ENCODE results near the gene NAT10. TPM values are rescaled to one million over a fixed set of nuclear protein-coding genes. Genes with fewer than 3 reads are reported as not detected.

The NAT10 gene
- total RNA-seq, 4 donors from 2014 or later: 19.9 to 27.5 (median 21.6) TPM

DNA sequence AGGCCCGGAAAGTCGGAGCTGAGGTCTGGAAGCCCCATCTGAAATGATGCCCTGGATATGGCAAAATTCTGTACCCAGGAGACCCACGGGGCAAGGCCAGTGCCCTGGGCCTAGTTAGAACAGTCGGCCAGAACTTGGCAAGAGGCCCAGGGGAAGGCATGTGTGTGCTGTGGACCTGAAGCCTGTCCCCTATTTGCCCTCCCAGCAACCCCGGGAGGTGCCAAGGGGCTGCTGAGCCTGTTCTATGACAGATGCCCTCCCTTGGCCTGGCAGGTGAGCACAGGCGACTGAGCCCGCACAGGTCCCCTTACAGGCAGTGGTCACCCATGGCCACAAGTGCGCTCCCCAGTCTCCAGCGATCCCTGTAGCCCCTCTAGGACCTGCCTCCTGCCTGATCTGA, 51.7 kb downstream of the NAT10 start:
- H3K9me3 ChIP-seq: no peaks in the 10 kb centered on the region
- H3K4me3 ChIP-seq: no peak overlapping the region
- H3K36me3 ChIP-seq: peaks cover 0 to 61% of the 10 kb centered on the region in 2 donors
- H3K4me1 ChIP-seq: peaks cover 0 to 44% (median 19%) of the 10 kb centered on the region in 3 donors
- peak overlapping the region in 3 of 4 donors; percentile 26 to 47 (median 43) for H3K27ac ChIP-seq
- TF ChIP-seq, protein P1, sequence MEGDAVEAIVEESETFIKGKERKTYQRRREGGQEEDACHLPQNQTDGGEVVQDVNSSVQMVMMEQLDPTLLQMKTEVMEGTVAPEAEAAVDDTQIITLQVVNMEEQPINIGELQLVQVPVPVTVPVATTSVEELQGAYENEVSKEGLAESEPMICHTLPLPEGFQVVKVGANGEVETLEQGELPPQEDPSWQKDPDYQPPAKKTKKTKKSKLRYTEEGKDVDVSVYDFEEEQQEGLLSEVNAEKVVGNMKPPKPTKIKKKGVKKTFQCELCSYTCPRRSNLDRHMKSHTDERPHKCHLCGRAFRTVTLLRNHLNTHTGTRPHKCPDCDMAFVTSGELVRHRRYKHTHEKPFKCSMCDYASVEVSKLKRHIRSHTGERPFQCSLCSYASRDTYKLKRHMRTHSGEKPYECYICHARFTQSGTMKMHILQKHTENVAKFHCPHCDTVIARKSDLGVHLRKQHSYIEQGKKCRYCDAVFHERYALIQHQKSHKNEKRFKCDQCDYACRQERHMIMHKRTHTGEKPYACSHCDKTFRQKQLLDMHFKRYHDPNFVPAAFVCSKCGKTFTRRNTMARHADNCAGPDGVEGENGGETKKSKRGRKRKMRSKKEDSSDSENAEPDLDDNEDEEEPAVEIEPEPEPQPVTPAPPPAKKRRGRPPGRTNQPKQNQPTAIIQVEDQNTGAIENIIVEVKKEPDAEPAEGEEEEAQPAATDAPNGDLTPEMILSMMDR (IDR thresholded peaks at IDR 0.05): no peak
- TF ChIP-seq POLR2A (IDR thresholded peaks at IDR 0.05): no peak
- ATAC-seq: no peak
- no peaks in the 10 kb centered on the region for H3K27me3 ChIP-seq
- 95% methylated on average over 4 of the region's 9 CpGs; no CpG with 5 or more reads in 1 of the 2 donors for WGBS, 2 donors (ENCODE audit: low coverage in 1 of 2)

DNA sequence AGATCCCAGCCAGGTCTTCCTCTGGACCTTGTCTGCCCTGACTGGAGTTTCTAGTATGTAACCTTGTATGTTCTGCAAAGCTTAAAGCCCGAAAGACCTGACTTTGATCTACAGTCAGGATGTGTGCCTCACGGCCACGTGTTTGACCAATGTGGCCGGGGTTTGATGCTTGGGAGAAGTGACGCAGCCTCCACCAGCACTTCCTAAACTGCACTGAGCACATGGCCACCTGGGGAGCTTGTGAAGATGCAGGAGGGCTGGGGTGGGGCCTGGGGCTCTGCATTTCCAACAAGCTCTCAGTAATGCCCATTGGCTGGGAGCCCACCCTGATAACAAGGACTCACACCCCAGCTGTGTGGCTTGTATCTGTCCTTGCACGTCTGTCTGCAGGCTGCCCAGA, 53.2 kb downstream of the NAT10 start:
- whole genome bisulfite sequencing, 2 donors (ENCODE audit: low coverage in 1 of 2): 40 to 80% methylated on average over 1 of the region's 6 CpGs

DNA sequence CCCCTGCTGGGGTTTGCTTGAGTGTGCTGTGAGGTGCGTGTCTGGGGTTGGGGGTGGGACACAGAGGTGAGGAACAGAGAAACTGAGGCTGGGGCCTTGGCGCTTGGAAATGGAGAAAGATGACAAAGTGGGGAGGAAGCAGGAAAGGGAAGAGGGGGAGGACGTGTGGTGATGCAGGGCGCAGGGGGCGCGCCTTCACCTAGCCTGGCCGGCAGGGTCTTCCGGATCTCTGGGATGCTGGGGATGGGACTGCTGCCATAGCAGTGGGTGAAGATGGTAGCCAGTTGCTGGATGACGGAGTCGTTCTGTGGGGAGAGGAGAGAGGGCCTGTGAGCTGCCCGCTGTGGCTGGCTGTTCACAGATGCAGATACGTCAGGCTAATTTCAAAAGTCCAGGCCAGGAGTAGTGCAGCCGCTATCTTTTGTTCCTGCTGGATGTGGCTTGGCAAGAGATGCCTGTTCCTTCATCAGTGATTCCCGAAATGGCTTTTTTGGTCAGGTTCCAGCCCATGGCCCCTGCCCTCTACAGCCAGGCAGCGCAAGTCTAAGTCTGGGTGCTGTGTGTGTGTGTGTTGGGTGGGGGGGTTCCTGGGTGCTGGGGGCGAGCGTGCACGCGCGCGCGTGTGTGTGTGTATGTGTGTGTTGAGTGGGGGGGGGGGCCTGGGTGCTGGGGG, 54.8 kb downstream of the NAT10 start:
- no peak for ATAC-seq

More for the DNA sequence above, 53.2 kb downstream of the NAT10 start:
- no peak overlapping the region for H3K27ac ChIP-seq
- no peaks in the 10 kb centered on the region for H3K27me3 ChIP-seq
- H3K4me1 ChIP-seq: peaks cover 0 to 44% (median 19%) of the 10 kb centered on the region in 3 donors
- H3K36me3 ChIP-seq: peaks cover 0 to 62% of the 10 kb centered on the region in 2 donors
- TF ChIP-seq, protein P1 (IDR thresholded peaks at IDR 0.05): no peak
- TF ChIP-seq EP300 (IDR thresholded peaks at IDR 0.05) (no peak), POLR2AphosphoS5 (IDR thresholded peaks at IDR 0.05) (no peak), POLR2A (IDR thresholded peaks at IDR 0.05) (no peak)
- no peak for ATAC-seq
- no peaks in the 10 kb centered on the region for H3K9me3 ChIP-seq
- no peak overlapping the region for H3K4me3 ChIP-seq

DNA sequence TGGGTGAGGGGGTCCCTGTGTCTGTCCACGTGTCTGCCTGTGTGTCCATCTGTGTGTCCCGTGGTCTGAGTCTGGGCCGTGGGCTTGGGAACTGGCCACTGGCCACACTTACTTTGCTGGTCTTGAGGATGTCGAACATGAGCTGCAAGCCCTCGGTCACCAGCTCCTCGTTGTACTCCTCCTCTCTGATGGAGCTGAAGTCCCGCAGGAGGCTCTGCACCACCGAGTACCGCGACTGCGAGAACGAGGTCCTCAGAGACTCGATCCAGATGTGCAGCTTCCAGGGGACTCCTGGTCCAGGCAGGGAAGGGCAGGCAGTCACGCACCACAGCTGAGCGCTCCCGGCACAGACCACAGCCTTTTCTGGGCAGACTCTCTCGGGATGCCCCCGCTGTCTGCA, 55.4 kb downstream of the NAT10 start:
- Histone ChIP-seq H3K27me3 (no peaks in the 10 kb centered on the region), H3K4me1 (peaks cover 0 to 24% (median 5%) of the 10 kb centered on the region in 3 donors), H3K9me3 (no peaks in the 10 kb centered on the region), H3K27ac (no peak overlapping the region), H3K4me3 (no peak overlapping the region), H3K36me3 (peaks cover 0 to 61% of the 10 kb centered on the region in 2 donors)
- no peak for ATAC-seq
- TF ChIP-seq POLR2A (IDR thresholded peaks at IDR 0.05) (no peak), EP300 (IDR thresholded peaks at IDR 0.05) (no peak), POLR2AphosphoS5 (IDR thresholded peaks at IDR 0.05) (no peak)
- TF ChIP-seq, protein P1 (IDR thresholded peaks at IDR 0.05): no peak
- no CpG with 5 or more reads among the region's 18 CpGs for WGBS, 2 donors (ENCODE audit: low coverage in 1 of 2)

More for the DNA sequence above, 54.8 kb downstream of the NAT10 start:
- Histone ChIP-seq H3K27ac (no peak overlapping the region), H3K4me3 (no peak overlapping the region), H3K36me3 (peaks cover 0 to 59% of the 10 kb centered on the region in 2 donors), H3K9me3 (no peaks in the 10 kb centered on the region), H3K27me3 (no peaks in the 10 kb centered on the region), H3K4me1 (peaks cover 0 to 30% (median 11%) of the 10 kb centered on the region in 3 donors)
- TF ChIP-seq POLR2A (IDR thresholded peaks at IDR 0.05): no peak
- TF ChIP-seq EP300 (IDR thresholded peaks at IDR 0.05): no peak
- TF ChIP-seq POLR2AphosphoS5 (IDR thresholded peaks at IDR 0.05): no peak
- TF ChIP-seq, protein P1 (IDR thresholded peaks at IDR 0.05): no peak
- 73 to 76% methylated on average over 10 to 13 of the region's 22 CpGs for WGBS, 2 donors (ENCODE audit: low coverage in 1 of 2)

DNA sequence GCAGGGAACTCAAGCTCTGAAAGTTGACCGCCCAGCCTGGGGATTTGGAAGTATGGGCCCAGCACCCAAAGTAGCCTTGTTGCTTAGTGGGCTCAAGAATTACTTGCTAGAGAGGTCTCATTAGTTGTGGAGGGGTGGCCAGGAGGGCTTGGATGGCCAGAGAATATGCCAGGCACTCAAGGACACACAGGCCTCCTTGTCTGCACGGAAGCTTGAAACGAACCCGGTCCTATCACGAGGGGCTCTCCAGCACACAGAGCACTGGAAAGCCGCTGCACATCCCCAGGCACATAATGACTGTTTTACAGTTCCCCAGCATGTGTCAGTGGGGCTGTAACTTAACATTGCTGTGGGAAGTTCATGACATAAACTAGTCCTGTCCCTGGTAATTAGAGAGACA, 55.9 kb downstream of the NAT10 start:
- WGBS, 2 donors (ENCODE audit: low coverage in 1 of 2): 80% methylated on average over 1 of the region's 6 CpGs; no CpG with 5 or more reads in 1 of the 2 donors
- H3K27me3 ChIP-seq: no peaks in the 10 kb centered on the region
- peaks cover 0 to 18% (median 0%) of the 10 kb centered on the region in 3 donors for H3K4me1 ChIP-seq
- no peak overlapping the region for H3K27ac ChIP-seq
- TF ChIP-seq POLR2A (IDR thresholded peaks at IDR 0.05) (no peak), EP300 (IDR thresholded peaks at IDR 0.05) (no peak), POLR2AphosphoS5 (IDR thresholded peaks at IDR 0.05) (no peak)
- TF ChIP-seq, protein P1 (IDR thresholded peaks at IDR 0.05): no peak
- no peak for ATAC-seq
- H3K4me3 ChIP-seq: no peak overlapping the region
- H3K9me3 ChIP-seq: no peaks in the 10 kb centered on the region
- peaks cover 0 to 61% of the 10 kb centered on the region in 2 donors for H3K36me3 ChIP-seq

All from gastroesophageal sphincter (tissue), 4 donors.